ENCODE measurements around the gene CERKL.
"Not testable (repeated sequence)": the region's sequence is repeated elsewhere in the genome, so short reads cannot be mapped to it uniquely, and the experiment has no call there.

The CERKL gene

GRCh38 chr2:181656450-181657291 lies at the start of gene CERKL:
CERKL (minus strand) TSS chr2:181657105; CDS start chr2:181657006, 99 bp downstream.
- no peak for DNase-seq (ENCODE audit: low spot score)
- no peak for FAIRE-seq

- DNase-seq (ENCODE audit: low spot score); FAIRE-seq: not testable (repeated sequence)
These were observed 45.6 kb upstream of the CERKL start for GRCh38 chr2:181702519-181702918.

GRCh38 chr2:181698223-181698622 lies 41.3 kb upstream of the CERKL start:
- no peak for DNase-seq (ENCODE audit: low spot score)
- no peak for FAIRE-seq

- FAIRE-seq, result no peak
- no peak for DNase-seq (ENCODE audit: low spot score)
These were observed 40.7 kb upstream of the CERKL start for GRCh38 chr2:181697571-181697970.

GRCh38 chr2:181697126-181697525 lies 40.2 kb upstream of the CERKL start:
- DNase-seq (ENCODE audit: low spot score) (no peak), FAIRE-seq (no peak)

GRCh38 chr2:181694271-181694670 lies 37.4 kb upstream of the CERKL start:
- FAIRE-seq (no peak), DNase-seq (ENCODE audit: low spot score) (no peak)

- no peak for DNase-seq (ENCODE audit: low spot score)
- FAIRE-seq, result no peak
These were observed 34.0 kb upstream of the CERKL start for GRCh38 chr2:181690860-181691259.

GRCh38 chr2:181686576-181687185 lies 29.8 kb upstream of the CERKL start:
- DNase-seq (ENCODE audit: low spot score) (no peak), FAIRE-seq (no peak)

GRCh38 chr2:181685150-181685688 lies 28.3 kb upstream of the CERKL start:
- no peak for FAIRE-seq
- no peak for DNase-seq (ENCODE audit: low spot score)

- DNase-seq (ENCODE audit: low spot score) (no peak), FAIRE-seq (no peak)
These were observed 27.7 kb upstream of the CERKL start for GRCh38 chr2:181684454-181685149.

- FAIRE-seq, result no peak
- no peak for DNase-seq (ENCODE audit: low spot score)
These were observed 26.9 kb upstream of the CERKL start for GRCh38 chr2:181683518-181684453.

GRCh38 chr2:181682795-181683517 lies 26.1 kb upstream of the CERKL start:
- DNase-seq (ENCODE audit: low spot score), result no peak
- no peak for FAIRE-seq

- no peak for FAIRE-seq
These were observed 25.3 kb upstream of the CERKL start for GRCh38 chr2:181682026-181682789.

GRCh38 chr2:181680937-181681811 lies 24.3 kb upstream of the CERKL start:
- FAIRE-seq, result no peak
- no peak for DNase-seq (ENCODE audit: low spot score)

More at GRCh38 chr2:181682026-181682789, 25.3 kb upstream of the CERKL start:
- DNase-seq (ENCODE audit: low spot score), result no peak

GRCh38 chr2:181680055-181680936 lies 23.4 kb upstream of the CERKL start, which contains the start of gene NEUROD1:
NEUROD1 (minus strand) TSS chr2:181680517; CDS start chr2:181678860, 1,657 bp downstream.
- FAIRE-seq (no peak), DNase-seq (ENCODE audit: low spot score) (no peak)

GRCh38 chr2:181679544-181679979 lies 22.7 kb upstream of the CERKL start:
- FAIRE-seq (no peak), DNase-seq (ENCODE audit: low spot score) (no peak)

GRCh38 chr2:181678861-181679543 lies 22.1 kb upstream of the CERKL start:
- DNase-seq (ENCODE audit: low spot score) (no peak), FAIRE-seq (no peak)
